Measurements from ENCODE around the gene PLEKHM3. TPM values are rescaled to one million over a fixed set of nuclear protein-coding genes. Genes with fewer than 3 reads are reported as not detected.

The PLEKHM3 gene
- total RNA-seq, 1 experiment from 2014 or later = 6.5 TPM

- no peaks in the 10 kb centered on the region for H3K4me1 ChIP-seq (ENCODE audit: insufficient read depth, low read length, poor library complexity, severe bottlenecking)
- intact Hi-C loops (cut with micrococcal nuclease; ENCODE audit: unreplicated experiment) = no loop called here
- TF ChIP-seq EZH2 (IDR thresholded peaks at IDR 0.05; ENCODE audit: borderline replicate concordance, low read depth, low read length, poor library complexity, severe bottlenecking) = no peak
- H3K4me3 ChIP-seq (ENCODE audit: low read depth, low read length, poor library complexity, severe bottlenecking) = no peak overlapping the region
- DNase-seq (ENCODE audit: low spot score) = no peak
- ChIA-PET POLR2A (ENCODE audit: low non-redundant PET) (no interaction called here), CTCF (no interaction called here)
- no peaks in the 10 kb centered on the region for H3K9me3 ChIP-seq (ENCODE audit: low read depth, low read length, poor library complexity, severe bottlenecking)
- H3K36me3 ChIP-seq (ENCODE audit: insufficient read depth, low read length, poor library complexity, severe bottlenecking) = no peaks in the 10 kb centered on the region
- H3K27me3 ChIP-seq (replicated peaks; ENCODE audit: insufficient read depth, low read depth, low read length, poor library complexity) = no peaks in the 10 kb centered on the region
- no peak overlapping the region for H3K27ac ChIP-seq (ENCODE audit: low read depth, low read length, poor library complexity, severe bottlenecking)
- no TSS peak for BruUV-seq (replicated peaks)
Observed at GRCh38 chr2:207928079-207928478, 97.2 kb downstream of the PLEKHM3 start.

GRCh38 chr2:207926989-207927300, 98.4 kb downstream of the PLEKHM3 start:
- Histone ChIP-seq H3K4me1 (ENCODE audit: insufficient read depth, low read length, poor library complexity, severe bottlenecking) (no peaks in the 10 kb centered on the region), H3K36me3 (ENCODE audit: insufficient read depth, low read length, poor library complexity, severe bottlenecking) (no peaks in the 10 kb centered on the region), H3K4me3 (ENCODE audit: low read depth, low read length, poor library complexity, severe bottlenecking) (no peak overlapping the region), H3K9me3 (ENCODE audit: low read depth, low read length, poor library complexity, severe bottlenecking) (no peaks in the 10 kb centered on the region), H3K27ac (ENCODE audit: low read depth, low read length, poor library complexity, severe bottlenecking) (no peak overlapping the region), H3K27me3 (replicated peaks; ENCODE audit: insufficient read depth, low read depth, low read length, poor library complexity) (no peaks in the 10 kb centered on the region)
- ChIA-PET CTCF (no interaction called here), POLR2A (ENCODE audit: low non-redundant PET) (no interaction called here)
- DNase-seq (ENCODE audit: low spot score) = no peak
- no peak for TF ChIP-seq EZH2 (IDR thresholded peaks at IDR 0.05; ENCODE audit: borderline replicate concordance, low read depth, low read length, poor library complexity, severe bottlenecking)
- TF ChIP-seq CTCF (conservative IDR thresholded peaks at IDR 0.05; ENCODE audit: low read depth, low read length) = no peak
- no TSS peak for BruUV-seq (replicated peaks)
- intact Hi-C loops (cut with micrococcal nuclease; ENCODE audit: unreplicated experiment) = no loop called here

- TF ChIP-seq CTCF (conservative IDR thresholded peaks at IDR 0.05; ENCODE audit: low read depth, low read length) = no peak
- TF ChIP-seq EZH2 (IDR thresholded peaks at IDR 0.05; ENCODE audit: borderline replicate concordance, low read depth, low read length, poor library complexity, severe bottlenecking) = no peak
- Histone ChIP-seq H3K4me1 (ENCODE audit: insufficient read depth, low read length, poor library complexity, severe bottlenecking) (no peaks in the 10 kb centered on the region), H3K27me3 (replicated peaks; ENCODE audit: insufficient read depth, low read depth, low read length, poor library complexity) (no peaks in the 10 kb centered on the region), H3K27ac (ENCODE audit: low read depth, low read length, poor library complexity, severe bottlenecking) (no peak overlapping the region), H3K9me3 (ENCODE audit: low read depth, low read length, poor library complexity, severe bottlenecking) (no peaks in the 10 kb centered on the region), H3K36me3 (ENCODE audit: insufficient read depth, low read length, poor library complexity, severe bottlenecking) (no peaks in the 10 kb centered on the region), H3K4me3 (ENCODE audit: low read depth, low read length, poor library complexity, severe bottlenecking) (no peak overlapping the region)
- intact Hi-C loops (cut with micrococcal nuclease; ENCODE audit: unreplicated experiment) = no loop called here
- DNase-seq (ENCODE audit: low spot score) = no peak
- CTCF ChIA-PET = no interaction called here
- no TSS peak for BruUV-seq (replicated peaks)
- POLR2A ChIA-PET (ENCODE audit: low non-redundant PET) = no interaction called here
Observed at GRCh38 chr2:207926133-207926988, 99.0 kb downstream of the PLEKHM3 start.

GRCh38 chr2:207925601-207926000, 99.7 kb downstream of the PLEKHM3 start:
- Histone ChIP-seq H3K9me3 (ENCODE audit: low read depth, low read length, poor library complexity, severe bottlenecking) (no peaks in the 10 kb centered on the region), H3K4me1 (ENCODE audit: insufficient read depth, low read length, poor library complexity, severe bottlenecking) (no peaks in the 10 kb centered on the region), H3K27me3 (replicated peaks; ENCODE audit: insufficient read depth, low read depth, low read length, poor library complexity) (no peaks in the 10 kb centered on the region), H3K36me3 (ENCODE audit: insufficient read depth, low read length, poor library complexity, severe bottlenecking) (no peaks in the 10 kb centered on the region), H3K4me3 (ENCODE audit: low read depth, low read length, poor library complexity, severe bottlenecking) (no peak overlapping the region), H3K27ac (ENCODE audit: low read depth, low read length, poor library complexity, severe bottlenecking) (no peak overlapping the region)
- intact Hi-C loops (cut with micrococcal nuclease; ENCODE audit: unreplicated experiment) = no loop called here
- no peak for DNase-seq (ENCODE audit: low spot score)
- no TSS peak for BruUV-seq (replicated peaks)
- ChIA-PET POLR2A (ENCODE audit: low non-redundant PET) (no interaction called here), CTCF (no interaction called here)
- no peak for TF ChIP-seq EZH2 (IDR thresholded peaks at IDR 0.05; ENCODE audit: borderline replicate concordance, low read depth, low read length, poor library complexity, severe bottlenecking)
- TF ChIP-seq CTCF (conservative IDR thresholded peaks at IDR 0.05; ENCODE audit: low read depth, low read length) = no peak

Measured in A673 (cell line).